Measurements from ENCODE around the gene SLC6A18.

The SLC6A18 gene

DNA sequence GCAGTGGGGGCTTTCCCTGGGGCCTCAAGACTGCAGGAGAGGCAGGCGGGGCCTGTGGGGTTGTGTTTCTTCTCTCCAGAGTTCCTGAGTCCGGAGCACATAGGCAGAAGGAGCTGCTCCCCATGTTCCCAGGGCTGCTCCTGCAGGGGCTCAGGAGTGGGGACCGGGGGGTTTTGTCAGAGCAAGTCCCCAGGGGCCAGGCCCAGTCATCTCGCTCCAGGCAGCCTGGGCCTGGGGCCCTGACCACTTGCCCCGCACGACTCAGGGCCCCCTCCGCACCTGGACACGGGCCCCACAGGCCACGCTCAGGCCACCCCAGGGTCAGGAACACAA lies 45.8 kb upstream of the SLC6A18 start:
- no peak for DNase-seq (ENCODE audit: low spot score)
- in situ Hi-C loops (cut with MboI; ENCODE audit: low pct_unique_long_range_greater_than_20kb, low sequenced_read_pairs, unreplicated experiment): no loop called here
- TF ChIP-seq, protein P1, sequence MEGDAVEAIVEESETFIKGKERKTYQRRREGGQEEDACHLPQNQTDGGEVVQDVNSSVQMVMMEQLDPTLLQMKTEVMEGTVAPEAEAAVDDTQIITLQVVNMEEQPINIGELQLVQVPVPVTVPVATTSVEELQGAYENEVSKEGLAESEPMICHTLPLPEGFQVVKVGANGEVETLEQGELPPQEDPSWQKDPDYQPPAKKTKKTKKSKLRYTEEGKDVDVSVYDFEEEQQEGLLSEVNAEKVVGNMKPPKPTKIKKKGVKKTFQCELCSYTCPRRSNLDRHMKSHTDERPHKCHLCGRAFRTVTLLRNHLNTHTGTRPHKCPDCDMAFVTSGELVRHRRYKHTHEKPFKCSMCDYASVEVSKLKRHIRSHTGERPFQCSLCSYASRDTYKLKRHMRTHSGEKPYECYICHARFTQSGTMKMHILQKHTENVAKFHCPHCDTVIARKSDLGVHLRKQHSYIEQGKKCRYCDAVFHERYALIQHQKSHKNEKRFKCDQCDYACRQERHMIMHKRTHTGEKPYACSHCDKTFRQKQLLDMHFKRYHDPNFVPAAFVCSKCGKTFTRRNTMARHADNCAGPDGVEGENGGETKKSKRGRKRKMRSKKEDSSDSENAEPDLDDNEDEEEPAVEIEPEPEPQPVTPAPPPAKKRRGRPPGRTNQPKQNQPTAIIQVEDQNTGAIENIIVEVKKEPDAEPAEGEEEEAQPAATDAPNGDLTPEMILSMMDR (IDR thresholded peaks at IDR 0.05; ENCODE audit: extremely low read depth, insufficient read depth, missing control alignments): no peak

DNA sequence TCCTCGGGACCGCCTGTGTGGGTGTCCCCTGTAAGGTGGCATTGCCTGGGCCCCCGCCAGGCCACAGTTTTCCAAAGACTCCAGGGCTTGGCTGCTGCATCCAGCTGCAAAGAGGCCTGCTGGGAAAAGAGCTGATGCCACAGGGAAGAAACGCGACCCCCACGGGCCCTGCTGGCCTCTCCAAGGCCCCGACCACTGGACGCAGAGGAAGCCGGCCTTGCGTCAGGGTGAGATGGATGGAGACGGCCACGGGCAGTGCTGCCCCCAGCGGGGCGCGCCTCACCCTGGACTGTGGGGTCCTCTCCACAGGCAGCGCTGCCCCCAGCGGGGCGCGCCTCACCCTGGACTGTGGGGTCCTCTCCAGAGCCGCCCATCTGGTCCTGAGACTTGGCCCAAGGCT lies 45.1 kb upstream of the SLC6A18 start:
- TF ChIP-seq, protein P1 (IDR thresholded peaks at IDR 0.05; ENCODE audit: extremely low read depth, insufficient read depth, missing control alignments): no peak
- no peak for DNase-seq (ENCODE audit: low spot score)
- in situ Hi-C loops (cut with MboI; ENCODE audit: low pct_unique_long_range_greater_than_20kb, low sequenced_read_pairs, unreplicated experiment): no loop called here

DNA sequence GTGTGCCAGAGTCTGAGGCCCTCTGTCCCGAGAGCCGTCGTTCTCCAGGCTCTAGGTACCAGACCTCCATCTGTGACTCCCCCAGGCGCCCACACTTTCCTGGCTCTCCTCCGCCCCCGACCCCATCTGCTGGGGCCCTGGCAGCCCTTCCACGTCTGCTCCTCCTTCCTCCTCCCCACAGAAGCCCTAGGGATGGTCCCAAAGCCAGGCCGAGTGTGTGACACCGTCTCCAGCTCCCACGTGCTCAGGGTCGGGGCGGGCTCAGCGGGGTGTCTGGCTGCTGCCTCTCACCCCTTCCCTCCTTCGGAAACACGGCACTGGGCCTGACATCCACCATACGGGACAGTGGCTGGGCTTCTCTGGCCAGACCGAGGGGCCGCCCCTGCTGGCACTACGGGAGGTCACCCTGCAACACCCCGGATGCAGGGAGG lies 44.3 kb upstream of the SLC6A18 start:
- TF ChIP-seq, protein P1 (IDR thresholded peaks at IDR 0.05; ENCODE audit: extremely low read depth, insufficient read depth, missing control alignments): no peak
- in situ Hi-C loops (cut with MboI; ENCODE audit: low pct_unique_long_range_greater_than_20kb, low sequenced_read_pairs, unreplicated experiment): no loop called here
- DNase-seq (ENCODE audit: low spot score): no peak

DNA sequence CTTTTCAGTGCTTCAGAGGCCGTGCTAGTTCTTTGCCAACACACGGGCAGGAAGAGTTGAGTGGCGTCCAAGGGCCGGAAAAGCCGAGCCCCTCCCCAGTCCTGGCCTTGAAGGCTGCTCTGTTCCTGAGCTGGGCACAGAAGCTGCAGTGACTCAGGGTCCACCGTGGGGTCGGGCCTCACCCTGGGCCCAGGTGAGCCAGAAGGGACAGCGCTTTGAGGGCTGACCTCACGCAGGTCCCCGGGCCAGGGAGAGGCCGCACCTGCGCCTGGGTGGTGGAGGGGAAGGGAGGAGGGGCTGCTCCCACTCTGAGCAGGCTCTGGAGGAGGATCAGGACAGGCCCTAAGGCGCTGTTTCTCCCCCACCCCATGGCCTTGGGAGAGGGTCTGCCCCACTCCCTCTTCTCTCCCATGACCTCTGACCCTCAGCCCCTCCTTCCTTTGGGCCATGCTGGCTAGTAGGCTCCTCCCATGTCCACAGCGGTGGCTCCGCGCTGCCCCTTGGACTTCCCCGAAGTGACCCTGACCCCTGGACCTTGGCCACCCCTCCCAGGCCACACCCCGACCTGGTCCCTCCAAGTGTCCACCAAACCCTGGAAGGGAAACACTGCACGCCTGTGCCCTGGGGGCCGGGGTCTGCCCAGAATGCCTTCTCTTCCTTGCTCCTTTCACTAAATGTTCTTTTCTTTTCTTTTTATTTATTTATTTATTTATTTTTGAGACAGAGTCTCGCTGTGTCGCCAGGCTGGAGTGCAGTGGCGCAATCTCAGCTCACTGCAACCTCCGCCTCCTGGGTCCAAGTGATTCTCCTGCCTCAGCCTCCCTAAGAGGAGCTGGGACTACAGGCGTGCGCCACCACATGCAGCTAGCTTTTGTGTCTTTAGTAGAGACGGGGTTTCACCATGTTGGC lies 43.5 kb upstream of the SLC6A18 start:
- TF ChIP-seq, protein P1 (IDR thresholded peaks at IDR 0.05; ENCODE audit: extremely low read depth, insufficient read depth, missing control alignments): no peak
- in situ Hi-C loops (cut with MboI; ENCODE audit: low pct_unique_long_range_greater_than_20kb, low sequenced_read_pairs, unreplicated experiment): no loop called here

DNA sequence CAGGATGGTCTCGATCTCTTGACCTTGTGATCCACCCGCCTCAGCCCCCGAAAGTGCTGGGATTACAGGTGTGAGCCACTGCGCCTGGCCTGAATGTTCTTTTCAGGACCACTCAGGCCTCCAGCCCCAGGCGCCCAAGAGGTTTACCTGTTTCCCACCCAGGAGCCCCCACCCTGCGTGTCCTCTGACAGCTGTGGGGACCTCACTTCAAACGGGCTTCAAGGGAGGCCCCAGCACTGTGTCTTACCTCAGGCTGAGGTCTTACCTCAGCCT lies 42.9 kb upstream of the SLC6A18 start:
- TF ChIP-seq, protein P1 (IDR thresholded peaks at IDR 0.05; ENCODE audit: extremely low read depth, insufficient read depth, missing control alignments): no peak
- in situ Hi-C loops (cut with MboI; ENCODE audit: low pct_unique_long_range_greater_than_20kb, low sequenced_read_pairs, unreplicated experiment): no loop called here
- DNase-seq (ENCODE audit: low spot score): no peak

More for the DNA sequence above, 43.5 kb upstream of the SLC6A18 start:
- DNase-seq (ENCODE audit: low spot score): no peak

DNA sequence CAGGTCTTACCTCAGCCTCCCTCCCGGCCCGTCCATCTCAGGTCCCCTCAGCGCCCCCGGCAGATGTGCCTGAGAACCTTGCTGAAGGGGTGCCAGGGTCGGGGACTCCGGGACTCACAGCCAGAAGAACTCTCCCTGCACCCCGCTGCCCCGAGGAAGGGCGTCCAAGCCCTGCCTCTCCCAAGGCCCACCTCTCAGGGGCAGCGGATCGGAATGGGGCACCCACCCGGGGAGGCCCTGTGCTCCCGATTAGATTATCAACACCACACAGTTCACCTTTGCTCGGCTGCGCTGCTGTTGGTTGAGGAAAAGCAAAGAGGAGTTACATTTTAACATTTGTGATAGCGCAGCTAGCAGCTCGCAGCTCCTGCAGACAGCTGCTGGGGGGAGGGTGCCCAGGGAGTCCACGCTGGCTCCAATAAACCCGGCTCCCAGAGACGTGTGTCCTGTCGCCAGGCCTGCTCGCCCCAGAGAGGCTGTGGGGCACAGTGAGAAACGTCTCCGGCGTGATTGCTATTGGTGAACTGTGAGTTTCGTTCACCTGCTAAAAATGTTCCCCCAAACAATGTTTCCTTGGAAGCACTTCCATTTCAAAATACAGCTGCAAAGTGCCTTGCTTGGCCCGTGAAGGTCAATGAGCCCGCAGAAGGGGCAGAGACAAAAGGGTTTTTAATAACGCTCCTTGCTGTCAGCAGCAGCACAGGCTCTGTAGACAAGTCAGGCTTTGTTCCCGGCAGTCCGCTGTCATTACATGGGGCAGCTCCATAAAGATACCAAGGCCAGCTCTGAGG lies 42.4 kb upstream of the SLC6A18 start:
- DNase-seq (ENCODE audit: low spot score): no peak
- in situ Hi-C loops (cut with MboI; ENCODE audit: low pct_unique_long_range_greater_than_20kb, low sequenced_read_pairs, unreplicated experiment): no loop called here
- TF ChIP-seq, protein P1 (IDR thresholded peaks at IDR 0.05; ENCODE audit: extremely low read depth, insufficient read depth, missing control alignments): no peak
